IMR-90 (cell line): ENCODE results near the gene DHX38. TPM values are rescaled to one million over a fixed set of nuclear protein-coding genes. Genes with fewer than 3 reads are reported as not detected.

Source experiments
- ATAC-seq: fragments of 200-7000 bp; cut with Tn5 transposase; 2 replicates; pipeline ENCODE4 v1.9.1; 2020; ENCODE audit warnings: low read depth, mild to moderate bottlenecking, moderate library complexity
- BruUV-seq: library from RNA; stranded (reverse); fragments of 400-500 nt; replicated peaks from 2 replicates; lab custom pipeline; 2021; lab: Mats Ljungman, UMichigan
- CTCF ChIA-PET: fragments of 300-600 bp; formaldehyde crosslinking; extraction: SDS; loops from one replicate; lab custom pipeline; 2021; ENCODE audit warnings: antibody characterized with exemption; lab: Yijun Ruan, JAX
- POLR2A ChIA-PET: fragments of 300-600 bp; sonication (Branson Sonifier 250); formaldehyde crosslinking; loops from one replicate; lab custom pipeline; 2022; ENCODE audit warnings: antibody characterized with exemption; ENCODE audit not compliant: unreplicated experiment; lab: Charles Lee
- DNase-seq: peaks from one replicate; pipeline ENCODE4 v3.0.0; 2013
- H2AFZ ChIP-seq: replicated peaks from 2 replicates; pipeline ENCODE3; 2013; ENCODE audit warnings: low read length, mild to moderate bottlenecking; ENCODE audit not compliant: poor library complexity
- H2AK5ac ChIP-seq: 2 replicates; pipeline ENCODE4 v1.6.1; 2013; ENCODE audit warnings: low read depth, low read length, inconsistent platforms
- H2AK9ac ChIP-seq: replicated peaks from 2 replicates; pipeline ENCODE3; 2013; ENCODE audit warnings: mild to moderate bottlenecking, low read depth, low read length, moderate library complexity; ENCODE audit not compliant: poor library complexity
- H2BK120ac ChIP-seq: 2 replicates; pipeline ENCODE4 v1.6.1; 2013; ENCODE audit warnings: low read depth, low read length, inconsistent platforms
- H2BK15ac ChIP-seq: 3 replicates; pipeline ENCODE4 v1.6.1; 2013; ENCODE audit warnings: low read depth, low read length, inconsistent platforms
- H2BK20ac ChIP-seq: 2 replicates; pipeline ENCODE4 v1.6.1; 2013; ENCODE audit warnings: low read depth, mild to moderate bottlenecking, inconsistent platforms, low read length, moderate library complexity
- H2BK5ac ChIP-seq: 2 replicates; pipeline ENCODE4 v1.6.1; 2013; ENCODE audit warnings: mild to moderate bottlenecking, low read depth, low read length, inconsistent platforms; ENCODE audit not compliant: poor library complexity, severe bottlenecking
- H3K14ac ChIP-seq: replicated peaks from 2 replicates; pipeline ENCODE4 v1.6.1; 2013; ENCODE audit warnings: low read depth, low read length, inconsistent platforms
- H3K18ac ChIP-seq: 2 replicates; pipeline ENCODE4 v1.6.1; 2013; ENCODE audit warnings: low read depth, low read length, control low read depth
- H3K23ac ChIP-seq: 2 replicates; pipeline ENCODE4 v1.6.1; 2013; ENCODE audit warnings: low read depth, low read length, inconsistent platforms
- H3K27ac ChIP-seq: 2 replicates; pipeline ENCODE4 v1.5.1; 2013; ENCODE audit warnings: mild to moderate bottlenecking, control low read depth, low read length; ENCODE audit not compliant: insufficient read depth
- H3K27me3 ChIP-seq: 2 replicates; pipeline ENCODE4 v1.6.1; 2013; ENCODE audit warnings: low read length; ENCODE audit not compliant: control insufficient read depth, insufficient read depth
- H3K36me3 ChIP-seq: 2 replicates; pipeline ENCODE4 v1.6.1; 2013; ENCODE audit warnings: low read length, mixed read lengths; ENCODE audit not compliant: control insufficient read depth, insufficient read depth
- H3K4ac ChIP-seq: 2 replicates; pipeline ENCODE4 v1.6.1; 2013; ENCODE audit warnings: low read depth, low read length, inconsistent platforms
- H3K4me1 ChIP-seq: 2 replicates; pipeline ENCODE4 v1.6.1; 2013; ENCODE audit warnings: low read length, mixed read lengths; ENCODE audit not compliant: control insufficient read depth, insufficient read depth
- H3K4me2 ChIP-seq: 2 replicates; pipeline ENCODE4 v1.6.1; 2013; ENCODE audit warnings: low read depth, mild to moderate bottlenecking, control low read depth, low read length, moderate library complexity
- H3K4me3 ChIP-seq: 2 replicates; pipeline ENCODE4 v1.5.1; 2013; ENCODE audit warnings: low read depth, mild to moderate bottlenecking, control low read depth, low read length, moderate library complexity; ENCODE audit not compliant: insufficient read depth
- H3K56ac ChIP-seq: 2 replicates; pipeline ENCODE4 v1.6.1; 2013; ENCODE audit warnings: low read length, inconsistent platforms; ENCODE audit not compliant: insufficient read depth; ENCODE audit errors: extremely low read depth
- H3K79me1 ChIP-seq, 2 experiments: 2 replicates each; pipeline ENCODE4 v1.6.1; 2013; ENCODE audit warnings: low read length in 2 of 2, inconsistent platforms in 1 of 2, low read depth in 1 of 2
- H3K9ac ChIP-seq: 2 replicates; pipeline ENCODE4 v1.6.1; 2013; ENCODE audit warnings: low read depth, low read length, control low read depth
- H3K9me1 ChIP-seq: 2 replicates; pipeline ENCODE4 v1.6.1; 2013; ENCODE audit warnings: low read length, inconsistent platforms; ENCODE audit not compliant: insufficient read depth
- H3K9me3 ChIP-seq: 2 replicates; pipeline ENCODE4 v1.6.1; 2013; ENCODE audit warnings: low read length; ENCODE audit not compliant: control insufficient read depth, insufficient read depth
- H4K20me1 ChIP-seq: 2 replicates; pipeline ENCODE4 v1.6.1; 2013; ENCODE audit warnings: low read length, inconsistent platforms; ENCODE audit not compliant: insufficient read depth
- H4K5ac ChIP-seq: 2 replicates; pipeline ENCODE4 v1.6.1; 2013; ENCODE audit warnings: mild to moderate bottlenecking, low read depth, low read length, control low read depth
- H4K8ac ChIP-seq, 2 experiments: 2 replicates each; pipeline ENCODE4 v1.6.1; 2013; ENCODE audit warnings: low read depth in 2 of 2, low read length in 2 of 2, control low read depth in 1 of 2, inconsistent platforms in 1 of 2
- H4K91ac ChIP-seq: 2 replicates; pipeline ENCODE4 v1.6.1; 2013; ENCODE audit warnings: low read depth, low read length, inconsistent platforms; ENCODE audit not compliant: insufficient read depth
- CEBPB ChIP-seq: IDR thresholded peaks from 2 replicates; pipeline ENCODE4 v1.6.1; 2012; ENCODE audit warnings: low read depth, low read length, improper control_type of control experiment
- FOS ChIP-seq: fragments of 150-350 bp; IDR thresholded peaks from 2 replicates; pipeline ENCODE4 v1.6.1; 2016; ENCODE audit warnings: low read depth, low read length
- MAZ ChIP-seq: IDR thresholded peaks from 2 replicates; pipeline ENCODE4 v1.6.1; 2012; ENCODE audit warnings: low read depth, mild to moderate bottlenecking, low read length, improper control_type of control experiment, moderate library complexity, borderline replicate concordance
- NFE2L2 ChIP-seq: fragments of 150-350 bp; IDR thresholded peaks from 2 replicates; pipeline ENCODE4 v1.6.1; 2016; ENCODE audit warnings: low read depth, mild to moderate bottlenecking, low read length
- POLR2A ChIP-seq: IDR thresholded peaks from 2 replicates; pipeline ENCODE4 v1.6.1; 2012; ENCODE audit warnings: mild to moderate bottlenecking, low read depth, low read length
- RAD21 ChIP-seq: IDR thresholded peaks from 2 replicates; pipeline ENCODE4 v1.6.1; 2012; ENCODE audit warnings: low read length, improper control_type of control experiment
- WGBS, 2 experiments: methylation state at CpG; one replicate each; pipeline versions ENCODE4 v1.1.5 to v1.1.7; 2013; ENCODE audit warnings: missing lambda C conversion rate in 2 of 2; ENCODE audit not compliant: insufficient read length in 1 of 2; ENCODE audit errors: extremely low coverage in 2 of 2; 5-methylcytosine and 5-hydroxymethylcytosine counted together
- dilution Hi-C: fragments of 300-500 bp; cut with HindIII; formaldehyde crosslinking; loops from one replicate; pipeline ENCODE4 v1.14.3; 2018; ENCODE audit warnings: low sequenced_read_pairs; ENCODE audit not compliant: unreplicated experiment
- in situ Hi-C: fragments of 300-500 bp; cut with MboI; formaldehyde crosslinking; loops from 3 replicates; pipeline ENCODE4 v1.14.3; 2019; ENCODE audit warnings: low sequenced_read_pairs, inconsistent platforms, mixed read lengths
- intact Hi-C: fragments of 100-400 bp; cut with micrococcal nuclease; formaldehyde crosslinking; loops from 2 replicates; pipeline ENCODE4 v1.10.0; 2022
- polyA plus RNA-seq, 3 experiments: library from polyadenylated mRNA; depleted of rRNA; stranded (reverse); fragments of >200 nt; gene quantifications; 2 replicates each; pipeline ENCODE4 v1.2.3, GENCODE V29; 2012; ENCODE audit warnings: low replicate concordance in 1 of 3
- total RNA-seq: library from RNA; depleted of rRNA; stranded (reverse); fragments of >200 nt; gene quantifications from 2 replicates; pipeline ENCODE4 v1.2.3, GENCODE V29; 2012
- TF ChIP-seq, protein P1 (sequence below): fragments of 150-350 bp; IDR thresholded peaks from 2 replicates; pipeline ENCODE4 v1.6.1; 2017; ENCODE audit warnings: mild to moderate bottlenecking, antibody characterized with exemption, low read length, low read depth

Gene DHX38
- total and polyA plus RNA-seq, 2 of the 4 experiments (the other 2 are of a cell fraction), result 45.4 to 49.6 TPM

DNA sequence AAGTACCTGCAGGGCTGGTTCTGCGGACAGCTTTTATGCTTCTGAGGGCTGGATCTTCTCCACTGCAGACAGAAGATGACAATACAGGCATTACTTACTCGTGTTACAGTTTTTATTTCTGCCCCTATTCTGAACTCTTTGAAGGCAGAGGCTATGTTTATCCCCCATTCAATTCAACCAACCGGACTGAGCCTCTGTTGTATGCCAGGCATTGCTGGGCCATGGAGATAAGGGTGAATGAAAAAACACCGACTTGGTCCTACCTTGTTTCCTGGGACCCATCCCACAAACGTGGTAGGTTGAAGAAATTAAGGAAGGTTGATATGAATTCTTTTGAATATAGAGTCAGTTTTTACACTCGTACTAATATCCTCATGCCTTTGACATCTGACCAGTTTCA, 49.4 kb upstream of the DHX38 start:
- in situ Hi-C loops, result no loop called here

More for the DNA sequence above, 49.4 kb upstream of the DHX38 start:
- Histone ChIP-seq H2AK9ac (no peak overlapping the region), H3K9me3 (no peaks in the 10 kb centered on the region), H3K27me3 (no peaks in the 10 kb centered on the region), H3K9me1 (no peaks in the 10 kb centered on the region), H3K56ac (no peak overlapping the region), H3K4me2 (no peak overlapping the region), H3K79me1 (no peaks in the 10 kb centered on the region), H3K4me1 (no peaks in the 10 kb centered on the region), H3K9ac (no peak overlapping the region), H3K27ac (no peak overlapping the region), H3K18ac (no peak overlapping the region), H3K36me3 (no peaks in the 10 kb centered on the region), H3K4ac (no peak overlapping the region), H2BK120ac (no peak overlapping the region), H3K23ac (no peak overlapping the region), H3K4me3 (no peak overlapping the region), H2BK20ac (no peak overlapping the region), H4K20me1 (no peaks in the 10 kb centered on the region), H2AFZ (no peak overlapping the region), H2BK5ac (no peak overlapping the region), H4K8ac (no peak overlapping the region), H4K5ac (no peak overlapping the region), H2AK5ac (no peak overlapping the region), H2BK15ac (no peak overlapping the region), H3K14ac (no peak overlapping the region), H4K91ac (no peak overlapping the region)
- ChIA-PET POLR2A (no interaction called here), CTCF (no interaction called here)
- intact Hi-C loops (no loop called here), dilution Hi-C loops (no loop called here)
- DNase-seq (no peak), ATAC-seq (no peak)
- TF ChIP-seq RAD21 (no peak), CEBPB (no peak), NFE2L2 (no peak), FOS (no peak), POLR2A (no peak), MAZ (no peak)
- TF ChIP-seq, protein P1, sequence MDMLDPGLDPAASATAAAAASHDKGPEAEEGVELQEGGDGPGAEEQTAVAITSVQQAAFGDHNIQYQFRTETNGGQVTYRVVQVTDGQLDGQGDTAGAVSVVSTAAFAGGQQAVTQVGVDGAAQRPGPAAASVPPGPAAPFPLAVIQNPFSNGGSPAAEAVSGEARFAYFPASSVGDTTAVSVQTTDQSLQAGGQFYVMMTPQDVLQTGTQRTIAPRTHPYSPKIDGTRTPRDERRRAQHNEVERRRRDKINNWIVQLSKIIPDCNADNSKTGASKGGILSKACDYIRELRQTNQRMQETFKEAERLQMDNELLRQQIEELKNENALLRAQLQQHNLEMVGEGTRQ, result no peak
- BruUV-seq, result no TSS peak
- 100% methylated on average over 1 of the region's 6 CpGs; no CpG with 5 or more reads in 1 of the 2 experiments for WGBS, 2 experiments
